H1 (cell line): Measurements from ENCODE around the gene TNNI3. TPM values are rescaled to one million over a fixed set of nuclear protein-coding genes. Genes with fewer than 3 reads are reported as not detected.

Source experiments
- CTCF ChIA-PET: fragments of 300-600 bp; sonication (Branson Sonifier 250); formaldehyde crosslinking; loops from one replicate; lab custom pipeline; 2021; ENCODE audit not compliant: partially characterized antibody; lab: Charles Lee
- POLR2A ChIA-PET: fragments of 300-600 bp; sonication (Branson Sonifier 250); formaldehyde crosslinking; loops from one replicate; lab custom pipeline; 2021; ENCODE audit warnings: inconsistent platforms; ENCODE audit not compliant: partially characterized antibody; lab: Charles Lee
- DNase-seq, 2 experiments: peaks; one replicate each; pipeline versions ENCODE4 v3.0.0 to v3.0.0-alpha.2; 2010 to 2022; ENCODE audit warnings: low spot score in 2 of 2, low read depth in 1 of 2, mixed read lengths in 1 of 2
- FAIRE-seq: peaks from 2 replicates; lab custom pipeline; 2011; peaks lifted over from hg19 to GRCh38; lab: Jason Lieb, UNC
- H2AFZ ChIP-seq: 2 replicates; pipeline ENCODE4 v1.8.1; 2012; ENCODE audit warnings: low read length, inconsistent platforms
- H2AK5ac ChIP-seq: 2 replicates; pipeline ENCODE4 v1.6.1; 2013; ENCODE audit warnings: low read depth, low read length
- H2BK120ac ChIP-seq: replicated peaks from 2 replicates; pipeline ENCODE3; 2013; ENCODE audit warnings: low read depth, low read length, inconsistent platforms
- H2BK12ac ChIP-seq: 2 replicates; pipeline ENCODE4 v1.6.1; 2013; ENCODE audit warnings: low read depth, low read length
- H2BK15ac ChIP-seq: 2 replicates; pipeline ENCODE4 v1.6.1; 2013; ENCODE audit warnings: low read length
- H2BK20ac ChIP-seq: 2 replicates; pipeline ENCODE4 v1.6.1; 2013; ENCODE audit warnings: low read length
- H2BK5ac ChIP-seq: 2 replicates; pipeline ENCODE4 v1.6.1; 2013; ENCODE audit warnings: low read depth, low read length
- H3K14ac ChIP-seq: 2 replicates; pipeline ENCODE4 v1.6.1; 2013; ENCODE audit warnings: inconsistent platforms; ENCODE audit not compliant: insufficient read length
- H3K18ac ChIP-seq: 2 replicates; pipeline ENCODE4 v1.6.1; 2013; ENCODE audit warnings: low read length; ENCODE audit errors: extremely low read depth
- H3K23ac ChIP-seq: 2 replicates; pipeline ENCODE4 v1.6.1; 2013; ENCODE audit warnings: inconsistent platforms; ENCODE audit not compliant: insufficient read length
- H3K23me2 ChIP-seq: 2 replicates; pipeline ENCODE4 v1.6.1; 2013; ENCODE audit warnings: low read depth, low read length
- H3K27ac ChIP-seq: 2 replicates; pipeline ENCODE4 v1.6.1; 2011; ENCODE audit warnings: low read depth, low read length, inconsistent platforms
- H3K27me3 ChIP-seq, 4 experiments: replicated peaks in 1 of 4; 1 replicate in 1 of 4; 2 replicates in 3 of 4; pipeline versions ENCODE4 v1.6.1 to v1.8.1; 2011 to 2013; ENCODE audit warnings: low read length in 3 of 4, mild to moderate bottlenecking in 3 of 4, inconsistent platforms in 2 of 4, mixed read lengths in 2 of 4, moderate library complexity in 1 of 4; ENCODE audit not compliant: control insufficient read depth in 3 of 4, insufficient read depth in 3 of 4; ENCODE audit errors: extremely low read depth in 1 of 4
- H3K36me3 ChIP-seq, 4 experiments: 2 replicates each; pipeline versions ENCODE4 v1.6.1 to v1.8.1; 2011 to 2013; ENCODE audit warnings: mild to moderate bottlenecking in 4 of 4, low read length in 3 of 4, moderate library complexity in 2 of 4, control low read depth in 1 of 4, inconsistent platforms in 1 of 4; ENCODE audit not compliant: insufficient read depth in 4 of 4, control insufficient read depth in 2 of 4
- H3K4ac ChIP-seq: replicated peaks from 2 replicates; pipeline ENCODE3; 2013; ENCODE audit warnings: low read length, low read depth, mixed read lengths, inconsistent platforms; ENCODE audit not compliant: insufficient read length
- H3K4me1 ChIP-seq, 4 experiments: replicated peaks in 1 of 4; 1 replicate in 1 of 4; 2 replicates in 3 of 4; pipeline versions ENCODE4 v1.6.1 to v1.8.1; 2011 to 2013; ENCODE audit warnings: low read length in 3 of 4, inconsistent platforms in 2 of 4, mixed read lengths in 1 of 4; ENCODE audit not compliant: insufficient read depth in 4 of 4, control insufficient read depth in 3 of 4
- H3K4me2 ChIP-seq, 2 experiments: 2 replicates each; pipeline versions ENCODE4 v1.6.1 to v1.8.1; 2011 to 2013; ENCODE audit warnings: low read depth in 2 of 2, low read length in 2 of 2, control low read depth in 1 of 2, inconsistent platforms in 1 of 2, mild to moderate bottlenecking in 1 of 2; ENCODE audit not compliant: insufficient read depth in 1 of 2
- H3K4me3 ChIP-seq, 4 experiments: fragments of 200-600, 300-600 bp in 1 of 4; sonication (generic), shearing (Covaris generic), sonication (Bioruptor Twin) in 1 of 4; 2 replicates each; pipeline versions ENCODE4 v1.5.1 to v1.8.1; 2011 to 2016; ENCODE audit warnings: low read length in 4 of 4, low read depth in 3 of 4, control low read depth in 2 of 4, inconsistent platforms in 2 of 4, mild to moderate bottlenecking in 2 of 4, mixed read lengths in 1 of 4, moderate library complexity in 1 of 4; ENCODE audit not compliant: insufficient read depth in 2 of 4; ENCODE audit errors: extremely low read depth in 1 of 4
- H3K56ac ChIP-seq: replicated peaks from 2 replicates; pipeline ENCODE3; 2013; ENCODE audit warnings: low read depth, mild to moderate bottlenecking, mixed read lengths, low read length, inconsistent platforms; ENCODE audit not compliant: insufficient read length
- H3K79me1 ChIP-seq: 2 replicates; pipeline ENCODE4 v1.6.1; 2013; ENCODE audit warnings: low read depth, low read length, control low read depth
- H3K79me2 ChIP-seq, 2 experiments: 2 replicates each; pipeline versions ENCODE4 v1.6.1 to v1.8.1; 2012 to 2013; ENCODE audit warnings: low read length in 2 of 2, mild to moderate bottlenecking in 2 of 2, inconsistent platforms in 1 of 2; ENCODE audit not compliant: insufficient read depth in 2 of 2, control insufficient read depth in 1 of 2
- H3K9ac ChIP-seq, 4 experiments: replicated peaks in 1 of 4; 1 replicate in 1 of 4; 2 replicates in 3 of 4; pipeline versions ENCODE4 v1.6.1 to v1.8.1; 2011 to 2013; ENCODE audit warnings: low read depth in 3 of 4, low read length in 3 of 4, control low read depth in 2 of 4, mild to moderate bottlenecking in 2 of 4, moderate library complexity in 2 of 4, inconsistent platforms in 1 of 4; ENCODE audit errors: extremely low read depth in 1 of 4
- H3K9me3 ChIP-seq, 2 experiments: 2 replicates each; pipeline versions ENCODE4 v1.6.1 to v1.8.1; 2012 to 2013; ENCODE audit warnings: mild to moderate bottlenecking in 2 of 2, moderate library complexity in 2 of 2, control low read depth in 1 of 2, inconsistent platforms in 1 of 2, low read depth in 1 of 2, low read length in 1 of 2, mixed read lengths in 1 of 2; ENCODE audit not compliant: insufficient read depth in 2 of 2
- H4K20me1 ChIP-seq, 2 experiments: replicated peaks in 1 of 2; 2 replicates each; pipeline versions ENCODE3 to v1.8.1; 2011 to 2013; ENCODE audit warnings: inconsistent platforms in 2 of 2, low read length in 2 of 2, mild to moderate bottlenecking in 1 of 2; ENCODE audit not compliant: insufficient read depth in 2 of 2, control insufficient read depth in 1 of 2
- H4K5ac ChIP-seq: 2 replicates; pipeline ENCODE4 v1.6.1; 2013; ENCODE audit warnings: low read length, low read depth, mixed read lengths, inconsistent platforms; ENCODE audit not compliant: insufficient read length
- H4K8ac ChIP-seq: 2 replicates; pipeline ENCODE4 v1.8.0; 2013; ENCODE audit warnings: mild to moderate bottlenecking, moderate library complexity, low read length, inconsistent platforms; ENCODE audit not compliant: insufficient read depth; ENCODE audit errors: extremely low read depth
- H4K91ac ChIP-seq: replicated peaks from 2 replicates; pipeline ENCODE3; 2013; ENCODE audit warnings: low read length, mixed read lengths, inconsistent platforms; ENCODE audit not compliant: insufficient read length
- BACH1 ChIP-seq: IDR thresholded peaks from 2 replicates; pipeline ENCODE4 v1.6.1; 2012; ENCODE audit warnings: low read length, improper control_type of control experiment
- CREB1 ChIP-seq: IDR thresholded peaks from 2 replicates; pipeline ENCODE4 v1.6.1; 2012; ENCODE audit warnings: inconsistent platforms
- CTBP2 ChIP-seq: IDR thresholded peaks from 2 replicates; pipeline ENCODE4 v1.7.0; 2011; ENCODE audit warnings: borderline replicate concordance, mild to moderate bottlenecking, moderate library complexity, mixed read lengths, low read length; ENCODE audit not compliant: insufficient read depth, insufficient read length
- EZH2 ChIP-seq: fragments of 200-600 bp; sonication (generic); IDR thresholded peaks from 2 replicates; pipeline ENCODE4 v1.7.1; 2012; ENCODE audit warnings: low read depth, mild to moderate bottlenecking, moderate library complexity, low read length, inconsistent platforms; ENCODE audit not compliant: severe bottlenecking
- FOSL1 ChIP-seq: IDR thresholded peaks from 2 replicates; pipeline ENCODE4 v1.6.1; 2011; ENCODE audit warnings: mild to moderate bottlenecking, low read depth, low read length, moderate library complexity; ENCODE audit not compliant: insufficient read depth
- HDAC2 ChIP-seq, 2 experiments: fragments of 300-600 bp in 1 of 2; sonication (generic) in 1 of 2; IDR thresholded peaks; 2 replicates each; pipeline ENCODE4 v1.6.1; 2011 to 2012; ENCODE audit warnings: low read depth in 2 of 2, low read length in 2 of 2, mild to moderate bottlenecking in 2 of 2, moderate library complexity in 2 of 2, borderline replicate concordance in 1 of 2, inconsistent platforms in 1 of 2
- JUN ChIP-seq: IDR thresholded peaks from 2 replicates; pipeline ENCODE4 v1.6.1; 2011; ENCODE audit warnings: low read depth, mild to moderate bottlenecking, improper control_type of control experiment, low read length
- JUND ChIP-seq: IDR thresholded peaks from 2 replicates; pipeline ENCODE4 v1.6.1; 2011; ENCODE audit warnings: mild to moderate bottlenecking, improper control_type of control experiment, low read length
- RBBP5 ChIP-seq: IDR thresholded peaks from 2 replicates; pipeline ENCODE4 v1.7.1; 2012; ENCODE audit warnings: low read depth, mild to moderate bottlenecking, inconsistent platforms, low read length, moderate library complexity, borderline replicate concordance
- RFX5 ChIP-seq: IDR thresholded peaks from 2 replicates; pipeline ENCODE4 v1.6.1; 2011; ENCODE audit warnings: low read depth, low read length, improper control_type of control experiment, borderline replicate concordance
- RXRA ChIP-seq: IDR thresholded peaks from 2 replicates; pipeline ENCODE4 v1.6.1; 2011; ENCODE audit warnings: low read depth, mild to moderate bottlenecking, low read length, moderate library complexity; ENCODE audit not compliant: insufficient read depth
- SIRT6 ChIP-seq: IDR thresholded peaks from one replicate; pipeline ENCODE4 v1.7.1; 2012; ENCODE audit warnings: low read length, inconsistent platforms
- SP2 ChIP-seq: IDR thresholded peaks from 2 replicates; pipeline ENCODE4 v1.6.1; 2012; ENCODE audit warnings: mild to moderate bottlenecking, low read length, inconsistent platforms
- WGBS, 2 experiments: shearing (Covaris generic) in 1 of 2; methylation state at CpG; one replicate each; pipeline versions ENCODE4 v1.1.6 to v1.1.7; 2013 to 2015; ENCODE audit warnings: low lambda C conversion rate in 2 of 2, mixed read lengths in 2 of 2, inconsistent platforms in 1 of 2, low coverage in 1 of 2, missing lambda C conversion rate in 1 of 2; ENCODE audit not compliant: insufficient replicate concordance in 2 of 2, insufficient coverage in 1 of 2, insufficient read length in 1 of 2; ENCODE audit errors: extremely low coverage in 1 of 2, missing lambda C conversion rate in 1 of 2; 5-methylcytosine and 5-hydroxymethylcytosine counted together
- polyA plus RNA-seq, 7 experiments: library from polyadenylated mRNA; depleted of rRNA in 3 of 7; stranded (reverse) in 5 of 7; unstranded in 2 of 7; fragments of >200 nt in 5 of 7; fragments of 200-250 nt in 2 of 7; gene quantifications; 1 replicate in 5 of 7; 2 replicates in 1 of 7; 4 replicates in 1 of 7; pipeline versions ENCODE4 v1.2.1 to v1.2.3, GENCODE V29; 2011 to 2013; ENCODE audit warnings: missing spikeins in 2 of 7, mixed read lengths in 2 of 7
- total RNA-seq: library from RNA; stranded (reverse); fragmentation: NEBNext Ultra II Directional; extraction: Animal tissue kit (Norgen Biotek cat#: 25700); gene quantifications from 2 replicates; pipeline ENCODE4 v1.2.1, GENCODE V29; 2021

Gene TNNI3
- total and polyA plus RNA-seq, 2 of the 8 experiments (the other 6 are each of a cell fraction or from before 2014, with no cell fraction given), result 16.9 to 56.0 TPM

GRCh38 chr19:55103190-55103589 lies 54.3 kb downstream of the TNNI3 start:
- Histone ChIP-seq H3K9ac (no peak overlapping the region), H2BK5ac (no peak overlapping the region), H3K18ac (no peak overlapping the region), H4K91ac (no peak overlapping the region), H4K5ac (no peak overlapping the region), H3K9me3 (peaks cover 2 to 4% of the 10 kb centered on the region in 2 experiments; a peak in 2 of 4 replicates), H2BK120ac (no peak overlapping the region), H2AFZ (no peak overlapping the region), H4K8ac (no peak overlapping the region), H4K20me1 (peaks cover 17 to 25% of the 10 kb centered on the region in 2 experiments), H3K79me2 (no peaks in the 10 kb centered on the region; a peak in 1 of 4 replicates), H3K4me1 (peaks cover 0 to 2% (median 0%) of the 10 kb centered on the region in 4 experiments; a peak in 2 of 7 replicates), H3K23ac (no peak overlapping the region), H3K27me3 (no peaks in the 10 kb centered on the region), H2BK12ac (no peak overlapping the region), H3K79me1 (peaks cover 5% of the 10 kb centered on the region; the same call in 1 of the 2 replicates), H2BK15ac (no peak overlapping the region), H3K36me3 (peaks cover 0 to 2% (median 0%) of the 10 kb centered on the region in 4 experiments; a peak in 1 of 8 replicates), H2BK20ac (no peak overlapping the region), H3K23me2 (no peaks in the 10 kb centered on the region), H3K4me2 (no peak overlapping the region), H3K4ac (no peak overlapping the region), H3K56ac (no peak overlapping the region), H3K27ac (no peak overlapping the region), H2AK5ac (no peak overlapping the region), H3K4me3 (no peak overlapping the region), H3K14ac (no peak overlapping the region)
- ChIA-PET CTCF (interaction anchor here (1.3 to 3.0 kb wide), 2 partner anchors 8 to 14 kb away, joined by 6 to 16 read pairs; no protein-coding TSS in a partner anchor), POLR2A (interaction anchor here (0.7 to 1.5 kb wide), 2 partner anchors 9 to 15 kb away, joined by 4 read pairs; no protein-coding TSS in a partner anchor)
- WGBS, 2 experiments, result 92% methylated on average over 9 of the region's 9 CpGs; no CpG with 5 or more reads in 1 of the 2 experiments
- no peak for FAIRE-seq
- no peak for DNase-seq
- no peak for TF ChIP-seq JUN
- no peak for TF ChIP-seq RXRA
- TF ChIP-seq CREB1, result no peak
- TF ChIP-seq EZH2, result no peak
- TF ChIP-seq RBBP5, result no peak
- no peak for TF ChIP-seq SP2
- no peak for TF ChIP-seq RFX5
- TF ChIP-seq SIRT6, result no peak
- TF ChIP-seq JUND, result no peak
- no peak for TF ChIP-seq HDAC2 (IDR thresholded peaks at IDR 0.05; ENCODE audit: borderline replicate concordance in 1 of 2, low read depth in 2 of 2, low read length in 2 of 2)
- TF ChIP-seq BACH1, result no peak
- no peak for TF ChIP-seq CTBP2
- no peak for TF ChIP-seq FOSL1
